H54 (cell line): Measurements from ENCODE around the gene PIP4K2B.

Source experiments
- DNase-seq: peaks from one replicate; pipeline ENCODE4 v3.0.0; 2011; ENCODE audit warnings: low spot score, mixed read lengths; ENCODE audit not compliant: insufficient read length
- FAIRE-seq: peaks from 3 replicates; lab custom pipeline; 2011; peaks lifted over from hg19 to GRCh38; lab: Jason Lieb, UNC
- POLR2A ChIP-seq: IDR thresholded peaks from 2 replicates; pipeline ENCODE4 v1.6.1; 2011; ENCODE audit warnings: low read depth, mild to moderate bottlenecking, low read length

The PIP4K2B gene

DNA sequence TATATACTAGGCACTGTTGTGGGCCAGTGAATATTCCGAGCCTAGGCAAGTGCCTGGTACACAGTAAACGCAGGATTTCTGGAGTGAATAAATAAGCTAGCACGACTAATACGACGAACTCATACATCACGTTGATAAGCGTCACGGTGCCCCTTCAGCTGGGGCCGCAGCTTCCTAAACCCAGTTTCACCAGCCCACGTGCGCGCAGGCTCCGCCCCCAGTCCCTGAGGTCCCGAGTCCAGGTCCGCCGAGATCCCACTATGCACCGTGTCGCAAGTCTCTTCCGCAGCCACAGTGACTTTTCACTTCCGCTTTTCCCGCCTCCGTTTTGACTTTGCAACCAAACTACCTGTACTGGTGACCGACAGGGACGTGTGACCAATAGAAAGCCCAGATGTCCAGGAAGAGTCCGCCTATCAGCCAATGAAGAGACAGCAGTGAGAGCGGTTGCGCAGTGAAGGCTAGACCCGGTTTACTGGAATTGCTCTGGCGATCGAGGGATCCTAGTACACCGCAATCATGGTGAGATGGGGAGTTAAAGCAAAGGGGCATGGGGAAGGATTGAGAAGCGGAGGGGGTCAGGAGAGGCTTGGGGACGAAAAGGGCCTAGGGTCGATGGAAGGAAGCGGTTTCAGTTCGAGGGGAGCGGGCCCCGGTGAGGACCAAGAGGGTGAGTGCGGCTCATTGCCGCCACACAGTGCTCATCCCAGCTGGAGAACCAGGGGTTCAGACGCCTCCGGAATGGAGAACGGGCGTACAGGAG, 46.9 kb downstream of the PIP4K2B start, which contains the start of gene PSMB3:
TSS of gene PSMB3 (plus strand) at position 434 of the 763 bp plus-strand sequence. CDS start at position 520, 86 bp downstream.
- FAIRE-seq = no peak

GRCh38 chr17:38751808-38752307, 47.5 kb downstream of the PIP4K2B start:
- no peak for FAIRE-seq
- DNase-seq = peak; percentile 66
- TF ChIP-seq POLR2A = peak; percentile 50; the same call in 1 of the 2 replicates

More for the DNA sequence above, 46.9 kb downstream of the PIP4K2B start, which contains the start of gene PSMB3:
- peak; percentile 95 for DNase-seq
- TF ChIP-seq POLR2A = peak; percentile 52

- FAIRE-seq (no peak), DNase-seq (no peak)
- TF ChIP-seq POLR2A = no peak
Observed at GRCh38 chr17:38751144-38751807, 48.1 kb downstream of the PIP4K2B start.

DNA sequence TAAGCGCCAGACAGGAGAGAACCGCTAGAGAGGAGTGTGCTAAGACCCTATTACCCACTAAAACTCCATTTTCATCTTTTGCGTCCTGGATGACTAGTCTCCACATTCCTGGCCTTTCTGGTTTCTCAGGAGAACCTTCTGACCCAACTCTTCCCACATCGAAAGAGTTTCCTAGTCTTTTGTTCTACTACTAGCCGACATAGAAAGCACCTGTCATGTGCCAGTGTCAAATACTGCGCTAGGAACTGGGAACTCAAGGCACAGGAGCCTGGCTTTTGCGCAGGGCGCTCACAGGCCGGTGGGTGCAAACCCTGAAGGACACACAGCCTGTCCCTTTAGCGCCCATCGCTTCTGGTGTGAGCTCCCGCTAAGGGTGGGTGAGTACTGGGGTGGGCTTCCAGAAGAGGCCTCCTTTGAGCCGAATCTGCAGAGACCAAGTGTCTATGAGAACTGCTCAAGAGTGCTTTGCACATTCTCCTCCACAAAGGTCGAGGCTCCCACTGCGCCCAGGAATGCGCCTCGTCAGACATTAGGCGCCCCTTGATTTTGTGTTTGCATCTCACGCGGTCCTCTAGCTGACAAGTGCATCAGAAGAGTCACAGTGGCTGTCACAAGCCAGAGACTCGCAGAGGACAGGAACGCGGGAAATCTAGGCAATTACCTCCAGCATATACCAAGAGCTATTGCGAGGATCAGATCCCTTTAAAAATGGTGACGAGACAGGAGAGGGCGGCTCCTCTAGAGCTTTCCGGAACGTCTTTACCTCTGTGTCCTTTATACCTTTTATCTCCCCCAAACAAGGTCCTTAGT, 48.8 kb downstream of the PIP4K2B start:
- no peak for TF ChIP-seq POLR2A
- no peak for DNase-seq
- no peak for FAIRE-seq

DNA sequence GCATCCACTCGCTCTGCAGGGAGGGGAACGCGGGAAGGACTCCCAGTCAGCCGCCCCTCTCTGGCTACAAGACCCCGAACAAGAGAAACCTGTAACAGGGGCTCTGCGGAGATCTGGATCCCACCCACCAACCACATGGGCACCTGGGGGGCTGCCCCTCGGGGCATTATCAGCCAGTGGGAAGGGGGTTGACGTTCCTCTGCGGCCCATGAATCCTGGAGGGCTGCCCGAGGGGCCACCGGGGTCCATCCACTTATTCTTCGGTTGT, 49.4 kb downstream of the PIP4K2B start:
- no peak for FAIRE-seq
- no peak for DNase-seq
- TF ChIP-seq POLR2A = no peak

GRCh38 chr17:38749223-38750043, 49.9 kb downstream of the PIP4K2B start:
- FAIRE-seq (no peak), DNase-seq (peak; percentile 74)
- peak; percentile 89 for TF ChIP-seq POLR2A

- FAIRE-seq = no peak
- TF ChIP-seq POLR2A = no peak
Observed at GRCh38 chr17:38748892-38749222, 50.5 kb downstream of the PIP4K2B start.

GRCh38 chr17:38748149-38748891, 51.0 kb downstream of the PIP4K2B start, which contains the start of gene PCGF2:
TSS of gene PCGF2 (minus strand) at chr17:38748336. CDS start at chr17:38740402, 7,934 bp downstream.
- peak; percentile 81 for TF ChIP-seq POLR2A
- DNase-seq (peak; percentile 71), FAIRE-seq (no peak)

More at GRCh38 chr17:38748892-38749222, 50.5 kb downstream of the PIP4K2B start:
- no peak for DNase-seq

DNA sequence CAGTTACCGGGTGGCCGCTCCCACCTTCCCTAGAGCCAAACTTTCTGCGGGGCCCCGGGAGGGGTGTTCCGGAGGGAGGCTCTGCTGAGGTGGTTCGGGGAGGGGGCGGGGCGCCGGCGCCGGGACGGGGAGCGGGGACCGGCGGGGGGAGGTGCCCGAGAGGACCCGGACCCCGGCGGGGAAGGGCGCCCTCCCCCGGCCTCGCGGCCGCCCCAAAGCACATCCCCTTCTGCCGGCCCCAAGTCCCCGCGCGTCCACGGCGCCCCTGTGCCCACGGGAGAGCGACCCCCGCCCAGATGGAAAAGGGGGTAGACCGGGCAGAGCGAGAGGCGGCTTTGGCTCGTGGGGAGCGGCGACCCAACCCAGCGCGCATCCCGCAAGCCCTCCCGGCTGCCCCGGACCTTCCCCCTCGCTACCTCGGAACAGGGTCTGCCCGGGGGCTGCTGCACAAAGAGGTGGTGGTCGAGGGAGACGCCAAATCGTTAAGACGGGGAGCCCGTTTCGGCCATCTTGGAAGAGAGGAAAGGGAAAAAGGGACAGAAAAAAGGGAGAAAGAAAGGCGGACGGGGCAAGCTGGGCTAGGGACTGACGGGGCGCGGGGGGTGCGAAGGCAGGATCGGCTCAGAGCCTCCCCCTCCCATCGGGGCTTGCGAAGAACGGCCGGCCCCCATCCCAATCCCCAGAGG, 51.8 kb downstream of the PIP4K2B start:
- no peak for TF ChIP-seq POLR2A
- DNase-seq = no peak
- no peak for FAIRE-seq

DNA sequence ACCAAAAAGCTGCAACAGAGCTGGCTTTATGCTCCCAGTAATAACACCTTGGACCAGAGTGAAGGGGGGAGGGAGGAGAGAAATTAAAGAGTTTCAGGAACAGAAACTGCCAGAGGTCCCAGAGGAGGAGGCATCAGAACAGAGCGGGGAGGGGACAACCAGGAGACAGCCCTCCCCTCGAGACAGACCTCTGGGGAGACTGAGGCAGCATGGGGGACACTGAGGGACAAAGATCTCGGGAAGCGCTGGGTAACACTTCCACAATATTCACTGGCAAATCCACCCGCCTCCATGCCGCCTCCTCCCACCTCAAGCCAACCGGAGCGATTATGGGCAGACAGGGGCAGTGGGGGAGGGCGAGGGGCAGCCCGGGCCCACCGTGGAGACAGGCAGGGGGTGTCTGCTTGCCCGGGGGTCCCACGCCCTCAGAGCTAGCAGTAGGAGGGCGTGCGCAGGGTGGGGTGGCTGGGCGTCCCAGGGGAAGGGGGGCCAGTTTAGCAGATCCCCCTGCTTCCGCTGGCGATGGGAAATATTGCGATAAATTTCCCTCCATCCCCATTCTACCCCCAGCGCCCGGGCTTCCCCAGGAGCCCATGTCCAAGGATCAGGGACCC, 52.4 kb downstream of the PIP4K2B start:
- TF ChIP-seq POLR2A = no peak
- DNase-seq (no peak), FAIRE-seq (no peak)

DNA sequence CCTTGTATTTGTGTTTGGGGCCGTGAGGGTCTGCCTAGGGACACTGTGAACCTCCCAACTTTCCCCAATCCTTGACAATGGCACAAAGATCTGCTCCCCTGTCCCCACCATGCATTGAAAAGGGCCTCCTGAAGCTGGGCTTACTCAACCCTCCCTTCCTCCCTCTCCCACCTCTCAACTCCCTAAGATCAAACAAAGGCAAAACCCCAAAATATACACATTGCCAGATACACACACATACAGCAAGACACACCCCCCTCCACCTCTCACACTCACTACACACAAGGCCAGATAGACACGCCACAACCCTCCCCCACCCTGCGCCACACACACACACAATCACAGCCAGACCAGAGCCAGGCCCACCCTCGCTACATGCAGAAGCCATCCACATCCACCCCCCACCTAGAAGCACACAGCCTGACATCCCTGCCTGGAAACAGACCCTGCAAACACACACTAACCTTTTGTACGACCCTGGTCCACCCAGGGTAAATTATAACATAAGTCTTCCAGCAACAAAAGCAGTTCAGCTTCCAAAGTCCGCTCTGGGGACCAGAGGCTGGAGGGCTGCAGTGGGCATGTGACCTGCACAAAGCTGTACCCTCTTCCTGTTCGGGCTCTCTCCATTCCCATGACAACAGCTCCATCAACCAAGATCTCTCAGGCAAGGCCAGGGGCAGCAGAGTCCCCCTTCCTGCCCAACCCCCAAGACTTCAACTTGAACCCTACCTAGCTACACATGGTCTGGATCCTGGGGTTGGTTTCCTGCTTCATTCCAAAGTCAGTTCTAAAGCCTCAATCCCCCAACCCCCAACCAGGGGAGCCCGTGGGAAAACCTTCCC, 53.1 kb downstream of the PIP4K2B start:
- TF ChIP-seq POLR2A = no peak
- no peak for FAIRE-seq
- no peak for DNase-seq
